Body of pancreas (tissue), 4 donors: Measurements from ENCODE around the gene AUTS2.

ENCODE experiments used
- POLR2A ChIP-seq, 3 donors: fragments of 450-650 bp; IDR thresholded peaks; one replicate each; pipeline ENCODE4 v1.6.1; 2016; ENCODE audit warnings: antibody characterized with exemption in 3 of 3, mild to moderate bottlenecking in 2 of 3
- TF ChIP-seq, protein P1 (sequence below), 7 experiments: fragments of 450-650 bp in 4 of 7; fragments of 200-600 bp in 3 of 7; sonication (generic) in 3 of 7; IDR thresholded peaks; one replicate each; pipeline ENCODE4 v1.5.1; 2016 to 2019; ENCODE audit warnings: antibody characterized with exemption in 7 of 7

GRCh38 chr7:70615066-70615606, 1016.9 kb downstream of the AUTS2 start:
- TF ChIP-seq, protein P1, sequence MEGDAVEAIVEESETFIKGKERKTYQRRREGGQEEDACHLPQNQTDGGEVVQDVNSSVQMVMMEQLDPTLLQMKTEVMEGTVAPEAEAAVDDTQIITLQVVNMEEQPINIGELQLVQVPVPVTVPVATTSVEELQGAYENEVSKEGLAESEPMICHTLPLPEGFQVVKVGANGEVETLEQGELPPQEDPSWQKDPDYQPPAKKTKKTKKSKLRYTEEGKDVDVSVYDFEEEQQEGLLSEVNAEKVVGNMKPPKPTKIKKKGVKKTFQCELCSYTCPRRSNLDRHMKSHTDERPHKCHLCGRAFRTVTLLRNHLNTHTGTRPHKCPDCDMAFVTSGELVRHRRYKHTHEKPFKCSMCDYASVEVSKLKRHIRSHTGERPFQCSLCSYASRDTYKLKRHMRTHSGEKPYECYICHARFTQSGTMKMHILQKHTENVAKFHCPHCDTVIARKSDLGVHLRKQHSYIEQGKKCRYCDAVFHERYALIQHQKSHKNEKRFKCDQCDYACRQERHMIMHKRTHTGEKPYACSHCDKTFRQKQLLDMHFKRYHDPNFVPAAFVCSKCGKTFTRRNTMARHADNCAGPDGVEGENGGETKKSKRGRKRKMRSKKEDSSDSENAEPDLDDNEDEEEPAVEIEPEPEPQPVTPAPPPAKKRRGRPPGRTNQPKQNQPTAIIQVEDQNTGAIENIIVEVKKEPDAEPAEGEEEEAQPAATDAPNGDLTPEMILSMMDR (IDR thresholded peaks at IDR 0.05), result no peak
- no peak for TF ChIP-seq POLR2A (IDR thresholded peaks at IDR 0.05)
